ENCODE results near the gene IRF9. TPM values are rescaled to one million over a fixed set of nuclear protein-coding genes. Genes with fewer than 3 reads are reported as not detected.

The IRF9 gene
- total and polyA plus RNA-seq, 2 donors from 2014 or later = 88.9 to 141 TPM

- Histone ChIP-seq H3K9ac (ENCODE audit: low read length in 3 of 3) (peak overlapping the region in 1 of 3 donors; percentile 93), H3K36me3 (ENCODE audit: control insufficient read depth in 2 of 3, insufficient read depth in 3 of 3, low read length in 3 of 3) (peaks cover 2 to 20% (median 12%) of the 10 kb centered on the region in 3 donors), H3K9me3 (ENCODE audit: control insufficient read depth in 2 of 3, insufficient read depth in 1 of 3, low read length in 3 of 3) (no peaks in the 10 kb centered on the region), H3K27ac (ENCODE audit: low read depth in 2 of 2, low read length in 2 of 2) (peak overlapping the region; percentile 91 to 92), H3K4me3 (ENCODE audit: low read length in 3 of 3) (peak overlapping the region; percentile 67 to 83 (median 83)), H3K27me3 (ENCODE audit: control insufficient read depth, insufficient read depth, low read length) (no peaks in the 10 kb centered on the region), H3K4me1 (ENCODE audit: control insufficient read depth in 2 of 3, insufficient read depth in 2 of 3, low read depth in 1 of 3, low read length in 3 of 3) (peaks cover 3 to 11% (median 3%) of the 10 kb centered on the region in 3 donors)
- intact Hi-C loops (cut with DNase I) = no loop called here
- no peak for DNase-seq
- no peak for TF ChIP-seq CTCF (IDR thresholded peaks at IDR 0.05; ENCODE audit: borderline replicate concordance, extremely low read depth, insufficient read depth)
- no peak for FAIRE-seq
Observed at GRCh38 chr14:24213866-24214662, 53.0 kb downstream of the IRF9 start.

GRCh38 chr14:24215495-24216344 lies 54.7 kb downstream of the IRF9 start, which contains the start of gene MDP1:
MDP1 (minus strand) TSS chr14:24216066; CDS start chr14:24215955, 111 bp downstream.
- Histone ChIP-seq H3K4me3 (ENCODE audit: low read length in 3 of 3) (peak within 1 kb of the TSS; percentile 94 to 99 (median 98)), H3K9ac (ENCODE audit: low read length in 3 of 3) (peak within 1 kb of the TSS; percentile 90 to 100 (median 92)), H3K36me3 (ENCODE audit: control insufficient read depth in 2 of 3, insufficient read depth in 3 of 3, low read length in 3 of 3) (peaks cover 0 to 5% (median 2%) of the 10 kb centered on the region in 3 donors), H3K27me3 (ENCODE audit: control insufficient read depth, insufficient read depth, low read length) (no peaks in the 10 kb centered on the region), H3K9me3 (ENCODE audit: control insufficient read depth in 2 of 3, insufficient read depth in 1 of 3, low read length in 3 of 3) (no peaks in the 10 kb centered on the region), H3K27ac (ENCODE audit: low read depth in 2 of 2, low read length in 2 of 2) (peak within 1 kb of the TSS; percentile 88 to 95), H3K4me1 (ENCODE audit: control insufficient read depth in 2 of 3, insufficient read depth in 2 of 3, low read depth in 1 of 3, low read length in 3 of 3) (peaks cover 3 to 11% (median 3%) of the 10 kb centered on the region in 3 donors)
- peak; percentile 84 to 95 (median 92) for DNase-seq
- FAIRE-seq = no peak
- peak; percentile 81 for TF ChIP-seq CTCF (IDR thresholded peaks at IDR 0.05; ENCODE audit: borderline replicate concordance, extremely low read depth, insufficient read depth)
- intact Hi-C loops (cut with DNase I) = no loop called here

Small RNAs within 50 kb of the gene (microRNA-seq; reads per million reads assigned to microRNA genes)
- gene MIR7703 = not detected

Other genes with a start within 250 kb of the IRF9 start
Only the 30 nearest of the 32 such genes appear.
- 20.7 TPM for gene DHRS4L2, start 172.3 kb upstream of the IRF9 start, total RNA-seq
- gene DHRS4L2, start 172.3 kb upstream of the IRF9 start, polyA plus RNA-seq (ENCODE audit: insufficient read depth, low read depth, low replicate concordance) = 463 TPM
- 1.4 TPM for gene CARMIL3, start 109.3 kb upstream of the IRF9 start, total RNA-seq
- gene CARMIL3, start 109.3 kb upstream of the IRF9 start, polyA plus RNA-seq (ENCODE audit: insufficient read depth, low read depth, low replicate concordance) = 1.5 TPM
- gene CPNE6, start 89.7 kb upstream of the IRF9 start, total RNA-seq = 0.19 TPM
- 3.4 TPM for gene CPNE6, start 89.7 kb upstream of the IRF9 start, polyA plus RNA-seq (ENCODE audit: insufficient read depth, low read depth, low replicate concordance)
- gene PCK2, start 67.0 kb upstream of the IRF9 start, total RNA-seq = 36.1 TPM
- gene PCK2, start 67.0 kb upstream of the IRF9 start, polyA plus RNA-seq (ENCODE audit: insufficient read depth, low read depth, low replicate concordance) = 140 TPM
- gene DCAF11, start 46.5 kb upstream of the IRF9 start, total RNA-seq = 81.1 TPM
- gene DCAF11, start 46.5 kb upstream of the IRF9 start, polyA plus RNA-seq (ENCODE audit: insufficient read depth, low read depth, low replicate concordance) = 69.4 TPM
- 4.9 TPM for gene NRL, start 46.3 kb upstream of the IRF9 start, total RNA-seq
- gene NRL, start 46.3 kb upstream of the IRF9 start, polyA plus RNA-seq (ENCODE audit: insufficient read depth, low read depth, low replicate concordance) = 5.5 TPM
- 1.3 TPM for gene FITM1, start 30.6 kb upstream of the IRF9 start, total RNA-seq
- gene FITM1, start 30.6 kb upstream of the IRF9 start, polyA plus RNA-seq (ENCODE audit: insufficient read depth, low read depth, low replicate concordance) = 1.2 TPM
- 244 TPM for gene PSME1, start 25.1 kb upstream of the IRF9 start, total RNA-seq
- gene PSME1, start 25.1 kb upstream of the IRF9 start, polyA plus RNA-seq (ENCODE audit: insufficient read depth, low read depth, low replicate concordance) = 333 TPM
- 22.1 TPM for gene EMC9, start 19.7 kb upstream of the IRF9 start, total RNA-seq
- 62.5 TPM for gene EMC9, start 19.7 kb upstream of the IRF9 start, polyA plus RNA-seq (ENCODE audit: insufficient read depth, low read depth, low replicate concordance)
- gene PSME2, start 14.7 kb upstream of the IRF9 start, total RNA-seq = 148 TPM
- 289 TPM for gene PSME2, start 14.7 kb upstream of the IRF9 start, polyA plus RNA-seq (ENCODE audit: insufficient read depth, low read depth, low replicate concordance)
- gene RNF31, start 13.8 kb upstream of the IRF9 start, total RNA-seq = 69.0 TPM
- 64.0 TPM for gene RNF31, start 13.8 kb upstream of the IRF9 start, polyA plus RNA-seq (ENCODE audit: insufficient read depth, low read depth, low replicate concordance)
- gene REC8, start 10.8 kb downstream of the IRF9 start, total RNA-seq = 39.9 TPM
- gene REC8, start 10.8 kb downstream of the IRF9 start, polyA plus RNA-seq (ENCODE audit: insufficient read depth, low read depth, low replicate concordance) = 51.4 TPM
- 49.5 TPM for gene IPO4, start 27.6 kb downstream of the IRF9 start, total RNA-seq
- 22.2 TPM for gene IPO4, start 27.6 kb downstream of the IRF9 start, polyA plus RNA-seq (ENCODE audit: insufficient read depth, low read depth, low replicate concordance)
- gene TM9SF1, start 34.2 kb downstream of the IRF9 start, total RNA-seq = 83.6 TPM
- gene TM9SF1, start 34.2 kb downstream of the IRF9 start, polyA plus RNA-seq (ENCODE audit: insufficient read depth, low read depth, low replicate concordance) = 41.1 TPM
- 0.38 TPM for gene TSSK4, start 44.4 kb downstream of the IRF9 start, total RNA-seq
- gene TSSK4, start 44.4 kb downstream of the IRF9 start, polyA plus RNA-seq (ENCODE audit: insufficient read depth, low read depth, low replicate concordance) = not detected
- 65.1 TPM for gene CHMP4A, start 52.2 kb downstream of the IRF9 start, total RNA-seq
- 72.2 TPM for gene CHMP4A, start 52.2 kb downstream of the IRF9 start, polyA plus RNA-seq (ENCODE audit: insufficient read depth, low read depth, low replicate concordance)
- 22.8 TPM for gene MDP1, start 54.8 kb downstream of the IRF9 start, total RNA-seq
- gene MDP1, start 54.8 kb downstream of the IRF9 start, polyA plus RNA-seq (ENCODE audit: insufficient read depth, low read depth, low replicate concordance) = 55.4 TPM
- gene NEDD8, start 71.1 kb downstream of the IRF9 start, total RNA-seq = 145 TPM
- 439 TPM for gene NEDD8, start 71.1 kb downstream of the IRF9 start, polyA plus RNA-seq (ENCODE audit: insufficient read depth, low read depth, low replicate concordance)
- 75.0 TPM for gene GMPR2, start 71.7 kb downstream of the IRF9 start, total RNA-seq
- 92.5 TPM for gene GMPR2, start 71.7 kb downstream of the IRF9 start, polyA plus RNA-seq (ENCODE audit: insufficient read depth, low read depth, low replicate concordance)
- gene TINF2, start 81.4 kb downstream of the IRF9 start, total RNA-seq = 99.4 TPM
- gene TINF2, start 81.4 kb downstream of the IRF9 start, polyA plus RNA-seq (ENCODE audit: insufficient read depth, low read depth, low replicate concordance) = 57.0 TPM
- 13.1 TPM for gene TGM1, start 101.9 kb downstream of the IRF9 start, total RNA-seq
- 4.5 TPM for gene TGM1, start 101.9 kb downstream of the IRF9 start, polyA plus RNA-seq (ENCODE audit: insufficient read depth, low read depth, low replicate concordance)
- 33.9 TPM for gene RABGGTA, start 110.3 kb downstream of the IRF9 start, total RNA-seq
- gene RABGGTA, start 110.3 kb downstream of the IRF9 start, polyA plus RNA-seq (ENCODE audit: insufficient read depth, low read depth, low replicate concordance) = 25.8 TPM
- gene DHRS1, start 138.5 kb downstream of the IRF9 start, total RNA-seq = 32.7 TPM
- 56.7 TPM for gene DHRS1, start 138.5 kb downstream of the IRF9 start, polyA plus RNA-seq (ENCODE audit: insufficient read depth, low read depth, low replicate concordance)
- gene NOP9, start 138.6 kb downstream of the IRF9 start, total RNA-seq = 25.7 TPM
- 8.6 TPM for gene NOP9, start 138.6 kb downstream of the IRF9 start, polyA plus RNA-seq (ENCODE audit: insufficient read depth, low read depth, low replicate concordance)
- gene CIDEB, start 146.7 kb downstream of the IRF9 start, total RNA-seq = 22.4 TPM
- 49.7 TPM for gene CIDEB, start 146.7 kb downstream of the IRF9 start, polyA plus RNA-seq (ENCODE audit: insufficient read depth, low read depth, low replicate concordance)
- 9.2 TPM for gene LTB4R2, start 148.9 kb downstream of the IRF9 start, total RNA-seq
- 0.67 TPM for gene LTB4R2, start 148.9 kb downstream of the IRF9 start, polyA plus RNA-seq (ENCODE audit: insufficient read depth, low read depth, low replicate concordance)
- 9.3 TPM for gene LTB4R, start 150.2 kb downstream of the IRF9 start, total RNA-seq
- 4.6 TPM for gene LTB4R, start 150.2 kb downstream of the IRF9 start, polyA plus RNA-seq (ENCODE audit: insufficient read depth, low read depth, low replicate concordance)
- 57.5 TPM for gene ADCY4, start 173.8 kb downstream of the IRF9 start, total RNA-seq
- 19.2 TPM for gene ADCY4, start 173.8 kb downstream of the IRF9 start, polyA plus RNA-seq (ENCODE audit: insufficient read depth, low read depth, low replicate concordance)
- 19.5 TPM for gene RIPK3, start 178.7 kb downstream of the IRF9 start, total RNA-seq
- gene RIPK3, start 178.7 kb downstream of the IRF9 start, polyA plus RNA-seq (ENCODE audit: insufficient read depth, low read depth, low replicate concordance) = 5.1 TPM
- gene NFATC4, start 206.9 kb downstream of the IRF9 start, total RNA-seq = 45.3 TPM
- 38.9 TPM for gene NFATC4, start 206.9 kb downstream of the IRF9 start, polyA plus RNA-seq (ENCODE audit: insufficient read depth, low read depth, low replicate concordance)